Duodenal mucosa (tissue), 2 donors: Measurements from ENCODE around the gene DHX36.

Source experiments
- H3K27ac ChIP-seq: one replicate; pipeline ENCODE4 v1.7.0; 2013; ENCODE audit warnings: low read depth, low read length
- H3K27me3 ChIP-seq, 2 donors: one replicate each; pipeline ENCODE4 v1.7.0; 2013; ENCODE audit warnings: low read length in 2 of 2, control low read depth in 1 of 2; ENCODE audit not compliant: insufficient read depth in 2 of 2, control insufficient read depth in 1 of 2
- H3K36me3 ChIP-seq, 2 donors: one replicate each; pipeline ENCODE4 v1.7.0; 2013; ENCODE audit warnings: low read length in 2 of 2, control low read depth in 1 of 2; ENCODE audit not compliant: insufficient read depth in 2 of 2, control insufficient read depth in 1 of 2
- H3K4me1 ChIP-seq, 2 donors: one replicate each; pipeline ENCODE4 v1.7.0; 2013; ENCODE audit warnings: low read length in 2 of 2, control low read depth in 1 of 2; ENCODE audit not compliant: insufficient read depth in 2 of 2, control insufficient read depth in 1 of 2
- H3K4me3 ChIP-seq, 2 donors: one replicate each; pipeline ENCODE4 v1.7.0; 2013; ENCODE audit warnings: low read length in 2 of 2, low read depth in 1 of 2
- H3K9ac ChIP-seq, 2 donors: one replicate each; pipeline ENCODE4 v1.7.0; 2013; ENCODE audit warnings: low read length in 2 of 2, low read depth in 1 of 2
- H3K9me3 ChIP-seq, 2 donors: one replicate each; pipeline ENCODE4 v1.7.0; 2013; ENCODE audit warnings: low read length in 2 of 2, control low read depth in 1 of 2; ENCODE audit not compliant: control insufficient read depth in 1 of 2

The DHX36 gene

DNA sequence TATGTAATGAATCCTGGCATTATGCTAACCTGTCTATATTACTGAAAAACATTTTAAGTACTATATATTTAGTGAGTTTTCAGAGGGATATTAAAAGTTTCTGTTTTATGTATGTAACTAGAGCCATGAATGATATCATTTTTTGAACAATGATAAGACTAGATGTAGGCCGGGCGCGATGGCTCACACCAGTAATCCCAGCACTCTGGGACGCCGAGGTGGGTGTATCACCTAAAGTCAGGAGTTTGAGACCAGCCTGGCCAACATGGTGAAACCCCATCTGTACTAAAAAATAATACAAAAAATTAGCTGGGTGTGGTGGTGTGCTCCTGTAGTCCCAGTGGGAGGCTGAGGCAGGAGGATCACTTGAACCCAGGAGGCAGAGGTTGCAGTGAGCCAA lies 34.1 kb downstream of the DHX36 start:
- Histone ChIP-seq H3K36me3 (peaks cover 19 to 69% of the 10 kb centered on the region in 2 donors), H3K27me3 (no peaks in the 10 kb centered on the region), H3K27ac (no peak overlapping the region), H3K9me3 (no peaks in the 10 kb centered on the region), H3K4me3 (no peak overlapping the region), H3K9ac (no peak overlapping the region), H3K4me1 (no peaks in the 10 kb centered on the region)

DNA sequence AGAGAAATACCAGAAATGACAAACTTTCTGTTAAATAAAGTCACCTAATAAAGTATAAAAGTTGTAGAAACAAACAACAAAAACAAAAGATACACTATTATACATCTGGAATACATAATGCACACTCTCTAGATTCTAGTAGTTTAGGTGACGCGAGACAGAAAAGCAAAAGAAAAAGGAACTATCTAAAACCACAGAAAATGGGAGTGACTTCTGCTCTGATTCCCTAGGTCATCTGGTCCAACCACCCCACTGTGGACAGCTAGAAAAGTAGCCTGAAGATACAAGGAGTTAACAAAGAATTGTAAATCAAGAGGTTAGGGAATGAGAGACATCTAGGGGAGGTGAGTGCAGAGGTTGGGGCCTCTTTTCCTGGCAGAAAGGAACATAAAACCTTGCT lies 39.1 kb downstream of the DHX36 start:
- H3K36me3 ChIP-seq = peaks cover 30 to 69% of the 10 kb centered on the region in 2 donors

DNA sequence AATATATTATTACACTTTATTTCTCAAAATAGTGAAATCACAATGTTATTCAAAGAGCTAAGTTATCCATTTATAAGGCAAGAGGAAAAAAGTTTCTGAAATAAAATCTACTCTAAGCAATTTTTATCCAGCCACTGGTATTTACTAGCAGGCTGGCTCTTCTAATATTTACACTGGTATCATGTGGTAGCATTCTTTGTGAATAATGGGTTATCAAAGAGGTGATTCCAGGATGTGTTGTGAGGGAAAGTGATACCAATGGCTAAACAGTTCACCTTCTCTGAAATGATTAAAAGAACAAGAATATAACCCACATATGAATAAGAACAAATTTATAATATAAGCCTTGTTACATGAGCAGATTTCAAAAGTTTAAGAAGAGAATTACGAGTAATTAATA lies 44.1 kb downstream of the DHX36 start:
- H3K36me3 ChIP-seq = peaks cover 44 to 73% of the 10 kb centered on the region in 2 donors

More for the DNA sequence above, 39.1 kb downstream of the DHX36 start:
- Histone ChIP-seq H3K27ac (no peak overlapping the region), H3K4me1 (no peaks in the 10 kb centered on the region), H3K9me3 (no peaks in the 10 kb centered on the region), H3K9ac (no peak overlapping the region), H3K27me3 (no peaks in the 10 kb centered on the region), H3K4me3 (no peak overlapping the region)

DNA sequence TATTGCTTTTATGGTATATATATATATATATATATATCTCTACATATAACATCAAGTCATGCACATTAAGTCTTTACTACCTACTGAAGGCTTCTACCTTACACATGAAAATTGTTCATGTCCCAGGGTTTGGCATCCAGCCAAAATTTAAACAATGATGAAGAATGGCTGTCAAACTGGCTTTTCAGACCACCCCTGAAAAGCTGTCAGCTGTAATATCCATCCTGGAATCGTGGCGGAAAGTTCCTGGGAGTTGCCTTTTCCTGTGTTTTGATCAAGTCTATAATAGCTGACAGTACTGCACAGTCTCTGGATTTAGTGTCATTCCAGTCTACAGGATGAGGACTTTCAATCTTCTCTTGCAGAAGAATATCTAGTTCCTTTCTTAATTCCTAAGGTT lies 48.3 kb downstream of the DHX36 start:
- Histone ChIP-seq H3K27me3 (no peaks in the 10 kb centered on the region), H3K4me3 (no peak overlapping the region), H3K27ac (no peak overlapping the region), H3K9me3 (no peaks in the 10 kb centered on the region), H3K9ac (no peak overlapping the region), H3K4me1 (no peaks in the 10 kb centered on the region), H3K36me3 (peaks cover 35 to 65% of the 10 kb centered on the region in 2 donors)

More for the DNA sequence above, 44.1 kb downstream of the DHX36 start:
- no peak overlapping the region for H3K27ac ChIP-seq
- no peaks in the 10 kb centered on the region for H3K9me3 ChIP-seq
- H3K9ac ChIP-seq = no peak overlapping the region
- H3K4me1 ChIP-seq = no peaks in the 10 kb centered on the region
- no peak overlapping the region for H3K4me3 ChIP-seq
- H3K27me3 ChIP-seq = no peaks in the 10 kb centered on the region

DNA sequence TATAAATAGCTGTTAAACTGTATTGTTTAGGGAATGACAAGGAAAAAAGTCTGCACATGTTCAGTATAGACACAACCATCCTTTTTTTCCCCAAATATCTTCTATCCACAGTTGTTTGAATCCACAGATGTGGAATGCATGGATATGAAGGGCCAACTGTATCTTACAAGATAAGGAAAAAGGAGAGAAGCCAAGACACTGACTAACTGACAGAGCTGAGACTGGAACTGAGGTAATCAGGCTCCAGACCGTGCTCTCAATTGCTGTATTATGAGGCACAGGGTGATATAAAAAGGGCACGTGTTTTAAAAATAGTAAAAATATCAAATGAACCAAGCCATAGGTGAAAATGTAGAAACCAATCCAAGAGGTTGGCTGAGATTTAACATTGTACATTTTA lies 49.0 kb downstream of the DHX36 start:
- Histone ChIP-seq H3K4me3 (no peak overlapping the region), H3K27ac (no peak overlapping the region), H3K36me3 (peaks cover 31 to 59% of the 10 kb centered on the region in 2 donors), H3K4me1 (no peaks in the 10 kb centered on the region), H3K27me3 (no peaks in the 10 kb centered on the region), H3K9me3 (no peaks in the 10 kb centered on the region), H3K9ac (no peak overlapping the region)

DNA sequence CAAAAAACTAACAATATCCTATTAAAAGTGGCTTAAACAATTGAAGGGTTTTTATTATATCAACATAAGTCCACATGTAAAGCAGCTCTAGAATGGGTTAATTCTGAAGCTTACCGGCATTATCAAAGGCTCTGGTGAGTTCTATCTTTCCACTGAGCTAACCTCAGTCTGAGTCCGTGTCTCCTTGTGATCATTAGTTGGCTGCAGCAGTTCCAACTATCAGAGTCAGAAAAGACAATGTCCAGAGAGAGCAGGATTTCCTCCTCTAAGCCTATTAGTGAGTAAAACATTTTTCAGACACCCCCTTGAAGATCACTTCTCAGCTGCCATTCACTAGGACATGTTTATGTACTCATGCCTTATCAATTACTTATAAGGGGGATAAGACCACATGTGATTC lies 49.9 kb downstream of the DHX36 start:
- no peak overlapping the region for H3K4me3 ChIP-seq
- H3K9ac ChIP-seq = no peak overlapping the region
- no peaks in the 10 kb centered on the region for H3K27me3 ChIP-seq
- no peak overlapping the region for H3K27ac ChIP-seq
- H3K4me1 ChIP-seq = no peaks in the 10 kb centered on the region
- no peaks in the 10 kb centered on the region for H3K9me3 ChIP-seq
- H3K36me3 ChIP-seq = peaks cover 27 to 55% of the 10 kb centered on the region in 2 donors

DNA sequence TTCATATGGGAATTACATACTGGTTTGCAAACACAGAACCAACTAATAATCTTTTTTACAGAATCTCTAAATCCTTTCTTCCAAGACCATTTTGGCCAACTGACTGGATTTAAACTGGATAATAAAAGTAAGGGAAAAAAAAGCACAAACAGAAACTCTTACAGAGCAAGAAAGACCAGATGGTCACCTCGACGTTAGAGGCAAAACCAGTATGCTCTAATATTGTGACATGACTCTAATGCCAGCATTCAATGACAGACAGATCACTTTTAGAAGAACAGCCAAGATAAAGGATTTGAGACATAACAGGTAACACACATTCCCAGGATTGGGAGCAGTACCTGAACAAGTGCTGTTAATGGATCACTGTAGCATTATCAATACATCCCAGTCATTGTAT lies 50.9 kb downstream of the DHX36 start:
- Histone ChIP-seq H3K9ac (no peak overlapping the region), H3K36me3 (peaks cover 27 to 47% of the 10 kb centered on the region in 2 donors), H3K4me3 (no peak overlapping the region), H3K27me3 (no peaks in the 10 kb centered on the region), H3K9me3 (no peaks in the 10 kb centered on the region), H3K27ac (no peak overlapping the region), H3K4me1 (no peaks in the 10 kb centered on the region)

DNA sequence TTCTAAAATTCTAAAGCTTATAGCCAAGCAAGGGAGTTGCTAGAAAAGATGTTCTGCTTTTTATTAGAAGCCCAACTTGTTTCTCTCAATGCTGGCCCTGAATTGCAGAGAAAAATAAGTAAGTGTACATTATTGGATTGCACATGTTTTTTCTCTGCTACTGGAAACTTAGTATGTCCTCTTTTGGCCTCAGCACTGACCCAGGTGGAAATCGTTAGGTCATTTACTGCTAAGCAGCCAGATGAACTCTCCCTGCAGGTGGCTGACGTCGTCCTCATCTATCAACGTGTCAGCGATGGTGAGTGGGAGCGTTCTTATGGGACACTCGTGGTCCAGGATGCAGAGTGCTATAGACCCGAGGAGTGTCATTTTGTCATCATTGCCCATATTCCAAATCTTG lies 69.8 kb downstream of the DHX36 start:
- no peak overlapping the region for H3K9ac ChIP-seq

DNA sequence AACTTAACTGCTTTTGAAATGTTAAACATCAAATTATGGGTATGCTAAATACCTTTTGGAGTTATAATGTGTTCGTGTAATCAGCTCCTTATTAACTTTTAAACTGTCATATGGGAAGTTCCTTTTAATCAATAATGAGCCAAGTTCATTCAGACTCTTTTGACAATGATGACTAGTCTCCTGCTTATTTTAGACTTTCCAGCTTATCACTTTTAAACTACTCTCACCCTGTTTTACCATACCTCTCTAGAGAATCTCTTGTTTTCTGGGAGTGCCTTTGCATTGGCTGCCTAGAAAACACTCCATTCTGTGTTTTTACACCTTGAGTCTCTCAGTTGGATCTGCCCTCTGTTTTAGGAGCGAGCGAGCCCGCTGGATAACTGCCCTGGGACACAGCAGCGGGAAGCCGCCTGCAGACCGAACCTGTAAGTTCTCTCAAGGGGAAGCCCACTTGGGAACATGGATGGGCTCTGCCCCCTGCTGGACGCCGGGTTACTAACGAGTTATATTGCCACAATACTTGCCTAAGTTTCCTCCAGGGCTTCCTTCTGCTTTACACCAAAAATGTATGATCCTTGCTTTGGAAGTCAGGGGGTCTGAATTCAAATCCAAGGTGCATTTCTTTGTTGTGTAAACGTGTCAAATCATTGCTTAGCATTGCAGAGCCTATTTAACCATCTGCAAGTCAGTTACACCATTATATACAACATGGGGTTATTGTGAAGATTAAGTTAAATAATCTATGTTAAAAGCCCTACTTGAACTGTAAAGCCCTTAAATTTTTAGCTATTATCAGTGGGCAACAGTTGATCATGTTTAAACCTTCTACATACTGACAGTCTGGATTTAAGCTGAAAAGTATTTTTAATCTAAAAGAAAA lies 71.3 kb downstream of the DHX36 start:
- peak overlapping the region in 1 of 2 donors; percentile 13 for H3K9ac ChIP-seq
- H3K9me3 ChIP-seq = no peaks in the 10 kb centered on the region
- H3K27ac ChIP-seq = no peak overlapping the region
- H3K4me3 ChIP-seq = peak overlapping the region in 1 of 2 donors; percentile 41
- H3K27me3 ChIP-seq = no peaks in the 10 kb centered on the region
- peaks cover 0 to 8% of the 10 kb centered on the region in 2 donors for H3K4me1 ChIP-seq
- peaks cover 10 to 34% of the 10 kb centered on the region in 2 donors for H3K36me3 ChIP-seq

More for the DNA sequence above, 69.8 kb downstream of the DHX36 start:
- Histone ChIP-seq H3K9me3 (no peaks in the 10 kb centered on the region), H3K4me3 (no peak overlapping the region), H3K27ac (no peak overlapping the region), H3K4me1 (peaks cover 0 to 3% of the 10 kb centered on the region in 2 donors), H3K27me3 (no peaks in the 10 kb centered on the region), H3K36me3 (peaks cover 16 to 48% of the 10 kb centered on the region in 2 donors)

DNA sequence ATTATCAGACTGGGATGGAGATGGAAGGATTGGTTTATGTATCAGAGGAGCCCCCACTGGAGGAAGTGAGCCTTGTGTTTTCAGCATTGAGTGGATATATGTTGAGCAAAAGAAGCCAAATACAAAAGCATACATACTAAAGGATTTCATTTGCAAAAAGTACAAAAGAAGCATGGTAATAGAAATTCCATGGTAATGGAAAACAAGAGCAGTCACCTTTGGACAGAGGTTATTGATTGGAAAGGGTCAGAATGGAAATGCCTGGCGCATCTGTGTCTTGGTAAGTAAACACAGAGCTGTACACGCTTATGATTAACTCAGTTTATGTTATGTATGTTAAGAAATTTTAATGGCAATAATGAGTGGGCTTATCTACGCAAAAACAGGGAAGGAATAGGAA lies 72.7 kb downstream of the DHX36 start:
- no peaks in the 10 kb centered on the region for H3K27me3 ChIP-seq
- peaks cover 0 to 12% of the 10 kb centered on the region in 2 donors for H3K4me1 ChIP-seq
- peaks cover 5 to 22% of the 10 kb centered on the region in 2 donors for H3K36me3 ChIP-seq
- no peak overlapping the region for H3K27ac ChIP-seq
- H3K9me3 ChIP-seq = no peaks in the 10 kb centered on the region
- no peak overlapping the region for H3K9ac ChIP-seq
- no peak overlapping the region for H3K4me3 ChIP-seq
